Cardiac fibroblast (primary cell): ENCODE results near the gene MACROD2.

Experiments used
- DNase-seq, 2 donors: peaks; one replicate each; pipeline versions ENCODE4 v3.0.0 to v3.0.0-alpha.2; 2010; ENCODE audit warnings: low read depth in 2 of 2
- H3K4me3 ChIP-seq, 2 donors: replicated peaks in 1 of 2; 1 replicate in 1 of 2; 2 replicates in 1 of 2; pipeline ENCODE4 v1.5.1; 2011; ENCODE audit warnings: low read depth in 2 of 2, low read length in 2 of 2, mild to moderate bottlenecking in 2 of 2, moderate library complexity in 1 of 2
- TF ChIP-seq, protein P1 (sequence below): IDR thresholded peaks from one replicate; pipeline ENCODE4 v1.5.1; 2011; ENCODE audit warnings: low read depth, mild to moderate bottlenecking, low read length, inconsistent platforms

MACROD2 gene

DNA sequence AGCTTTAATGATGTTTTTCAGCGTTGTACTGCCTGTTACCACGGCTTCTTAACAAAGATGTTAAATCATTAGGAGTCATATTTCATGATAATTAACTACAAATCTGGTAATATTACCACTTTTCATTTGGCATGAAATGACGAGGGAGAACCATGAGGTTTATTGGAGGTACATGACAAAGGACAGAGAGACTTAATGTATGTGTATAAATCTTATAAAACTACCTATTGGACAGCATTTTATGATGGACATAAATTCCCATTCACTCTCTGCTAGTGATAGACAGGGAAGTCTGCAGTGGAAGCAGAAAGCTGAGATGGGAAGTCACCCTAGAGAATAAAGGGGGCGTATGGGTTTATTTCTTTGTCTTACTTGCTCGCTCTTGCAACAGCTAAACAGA, 1292.0 kb downstream of the MACROD2 start:
- no peak overlapping the region for H3K4me3 ChIP-seq
- no peak for DNase-seq
- TF ChIP-seq, protein P1, sequence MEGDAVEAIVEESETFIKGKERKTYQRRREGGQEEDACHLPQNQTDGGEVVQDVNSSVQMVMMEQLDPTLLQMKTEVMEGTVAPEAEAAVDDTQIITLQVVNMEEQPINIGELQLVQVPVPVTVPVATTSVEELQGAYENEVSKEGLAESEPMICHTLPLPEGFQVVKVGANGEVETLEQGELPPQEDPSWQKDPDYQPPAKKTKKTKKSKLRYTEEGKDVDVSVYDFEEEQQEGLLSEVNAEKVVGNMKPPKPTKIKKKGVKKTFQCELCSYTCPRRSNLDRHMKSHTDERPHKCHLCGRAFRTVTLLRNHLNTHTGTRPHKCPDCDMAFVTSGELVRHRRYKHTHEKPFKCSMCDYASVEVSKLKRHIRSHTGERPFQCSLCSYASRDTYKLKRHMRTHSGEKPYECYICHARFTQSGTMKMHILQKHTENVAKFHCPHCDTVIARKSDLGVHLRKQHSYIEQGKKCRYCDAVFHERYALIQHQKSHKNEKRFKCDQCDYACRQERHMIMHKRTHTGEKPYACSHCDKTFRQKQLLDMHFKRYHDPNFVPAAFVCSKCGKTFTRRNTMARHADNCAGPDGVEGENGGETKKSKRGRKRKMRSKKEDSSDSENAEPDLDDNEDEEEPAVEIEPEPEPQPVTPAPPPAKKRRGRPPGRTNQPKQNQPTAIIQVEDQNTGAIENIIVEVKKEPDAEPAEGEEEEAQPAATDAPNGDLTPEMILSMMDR: no peak

- TF ChIP-seq, protein P1: no peak
- no peak for DNase-seq
- no peak overlapping the region for H3K4me3 ChIP-seq
These were observed 1292.8 kb downstream of the MACROD2 start for GRCh38 chr20:15288106-15288505.

GRCh38 chr20:15289337-15289736, 1294.0 kb downstream of the MACROD2 start:
- DNase-seq: no peak
- no peak overlapping the region for H3K4me3 ChIP-seq
- TF ChIP-seq, protein P1: no peak

DNA sequence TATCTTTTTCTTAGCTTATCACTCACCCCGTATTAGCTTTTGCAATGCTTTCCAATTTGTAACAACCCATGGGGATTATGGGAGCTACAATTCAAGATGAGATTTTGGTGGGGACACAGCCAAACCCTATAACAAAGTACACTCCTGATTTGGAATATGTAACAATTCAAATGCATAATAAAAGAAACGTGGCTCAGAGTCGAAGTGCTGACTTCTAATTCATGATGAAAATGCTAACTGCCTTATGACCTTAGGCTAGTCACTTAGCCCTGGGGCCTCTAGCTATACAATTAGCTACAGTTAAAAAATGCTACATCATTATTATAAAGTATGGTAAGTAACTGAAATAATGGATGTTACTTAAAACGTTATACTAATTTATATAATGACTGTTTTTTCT, 1297.1 kb downstream of the MACROD2 start:
- TF ChIP-seq, protein P1: no peak
- H3K4me3 ChIP-seq: no peak overlapping the region
- DNase-seq: no peak

- no peak overlapping the region for H3K4me3 ChIP-seq
- DNase-seq: no peak
- TF ChIP-seq, protein P1: no peak
These were observed 1301.1 kb downstream of the MACROD2 start for GRCh38 chr20:15296422-15296821.

DNA sequence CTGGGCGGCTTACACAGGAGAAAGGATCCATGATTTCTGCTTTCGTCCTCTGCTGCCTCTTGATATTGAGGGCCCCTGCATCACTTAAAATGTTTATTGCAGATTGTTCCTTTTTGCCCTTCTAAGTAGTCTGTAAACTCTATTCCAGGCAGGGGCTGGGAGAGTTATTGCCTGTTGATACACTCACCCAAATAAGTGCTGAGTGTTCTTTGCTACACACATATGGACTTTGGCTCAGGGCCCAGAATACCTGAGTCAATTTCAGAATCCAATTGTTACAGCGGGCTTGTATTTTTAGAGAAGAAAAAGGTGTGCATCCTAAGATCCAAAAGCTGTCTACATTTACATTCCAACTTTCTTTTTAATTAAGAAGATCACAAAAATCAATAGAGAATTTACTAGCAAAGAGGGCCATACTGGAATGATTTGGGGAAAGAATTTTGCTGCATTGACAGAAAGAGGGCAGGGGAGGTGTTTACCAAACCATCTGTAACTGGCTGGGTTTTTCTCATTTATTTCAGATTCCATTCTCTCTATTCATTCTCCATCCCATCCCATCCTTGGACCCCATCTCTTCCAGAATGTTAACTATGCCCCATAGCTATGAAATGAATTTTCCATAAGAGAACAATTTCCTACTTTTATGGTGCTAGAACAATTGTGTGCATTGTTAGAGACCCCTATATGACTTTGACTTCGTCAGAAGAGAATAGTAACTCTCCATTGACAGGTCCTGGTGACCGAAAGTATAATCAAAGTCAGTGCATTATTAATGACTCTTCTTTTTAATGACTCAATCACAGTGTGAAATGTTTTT, 1302.0 kb downstream of the MACROD2 start:
- DNase-seq: no peak
- H3K4me3 ChIP-seq: no peak overlapping the region

More for the DNA sequence above, 1302.0 kb downstream of the MACROD2 start:
- TF ChIP-seq, protein P1: no peak
